Stimulated activated CD8-positive, alpha-beta memory T cell treated with anti-CD3 and anti-CD28 coated beads, Interleukin-15, amount 100 ng/mL, for 48 hours (primary cell): ENCODE results near the gene PTGES2.

Experiments
- DNase-seq, 2 donors: peaks; one replicate each; pipeline ENCODE4 v3.0.0-alpha.2; 2020; ENCODE audit warnings: low read depth in 2 of 2

The PTGES2 gene

DNA sequence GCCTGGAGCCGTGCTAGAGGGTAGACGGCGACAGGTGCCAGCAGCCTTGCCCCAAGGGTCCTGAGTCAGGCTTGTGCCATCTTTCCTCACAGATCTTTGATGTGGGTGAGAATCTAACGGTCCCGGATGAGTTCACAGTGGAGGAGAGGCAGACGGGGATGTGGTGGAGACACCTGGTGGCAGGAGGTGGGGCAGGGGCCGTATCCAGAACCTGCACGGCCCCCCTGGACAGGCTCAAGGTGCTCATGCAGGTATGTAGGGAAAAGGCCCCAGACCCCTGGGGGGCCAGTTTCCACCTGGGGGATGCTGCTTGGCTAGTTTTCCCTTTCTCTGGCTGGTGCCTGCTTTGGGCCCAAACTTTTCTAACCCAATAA is 24.0 kb downstream of the PTGES2 start:
- no peak for DNase-seq

DNA sequence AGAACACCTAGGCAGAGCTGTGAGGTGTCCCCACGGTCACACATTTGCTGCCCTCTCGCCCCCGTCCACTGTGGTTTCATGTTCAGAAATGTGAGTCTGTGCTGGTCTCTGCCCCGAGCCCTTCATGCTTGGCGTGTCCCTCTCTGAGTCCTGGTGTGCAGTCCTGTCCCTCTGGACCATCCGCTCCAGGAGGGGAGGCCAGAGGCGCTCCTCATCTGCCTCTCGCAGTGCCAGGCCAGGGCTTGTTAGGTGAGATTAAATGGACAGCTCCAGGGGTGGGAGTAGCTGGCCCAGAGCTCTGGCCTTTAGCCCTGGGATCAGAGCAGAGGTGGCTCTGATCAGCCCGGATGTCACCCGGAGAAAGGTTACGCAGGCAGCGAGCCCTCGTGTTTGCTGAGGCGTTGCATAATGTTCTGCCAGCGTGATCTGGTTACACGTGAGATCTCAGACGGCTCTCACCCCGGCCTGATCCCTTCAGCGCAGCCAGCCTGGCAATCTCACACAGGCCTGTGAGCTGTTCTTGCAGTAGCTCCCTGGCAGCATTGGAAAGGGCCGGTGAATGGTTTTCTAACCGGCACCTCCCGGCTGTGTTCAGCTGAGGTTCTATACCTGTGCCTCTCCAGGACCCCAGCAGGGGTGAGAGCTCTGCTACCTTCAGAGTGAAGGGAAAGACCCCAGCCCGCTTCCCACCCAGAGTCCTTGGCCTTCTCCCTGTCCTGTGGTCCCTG is 24.5 kb downstream of the PTGES2 start:
- DNase-seq: no peak

DNA sequence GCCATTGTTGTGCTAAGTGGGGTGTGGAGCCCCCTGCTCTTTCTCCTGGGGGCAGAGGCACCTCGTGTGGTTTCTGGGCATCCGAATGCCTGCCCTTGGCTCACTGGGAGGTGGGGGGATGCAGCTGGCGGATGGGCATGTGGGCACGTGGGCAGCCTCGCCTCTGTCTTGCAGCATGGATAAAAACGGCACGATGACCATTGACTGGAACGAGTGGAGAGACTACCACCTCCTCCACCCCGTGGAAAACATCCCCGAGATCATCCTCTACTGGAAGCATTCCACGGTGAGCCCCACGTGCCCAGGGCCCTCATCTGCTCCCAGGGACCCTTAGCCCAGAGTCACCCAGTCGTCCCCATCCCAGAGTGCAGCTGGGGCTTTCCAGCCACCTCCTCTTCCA is 25.3 kb downstream of the PTGES2 start:
- no peak for DNase-seq

DNA sequence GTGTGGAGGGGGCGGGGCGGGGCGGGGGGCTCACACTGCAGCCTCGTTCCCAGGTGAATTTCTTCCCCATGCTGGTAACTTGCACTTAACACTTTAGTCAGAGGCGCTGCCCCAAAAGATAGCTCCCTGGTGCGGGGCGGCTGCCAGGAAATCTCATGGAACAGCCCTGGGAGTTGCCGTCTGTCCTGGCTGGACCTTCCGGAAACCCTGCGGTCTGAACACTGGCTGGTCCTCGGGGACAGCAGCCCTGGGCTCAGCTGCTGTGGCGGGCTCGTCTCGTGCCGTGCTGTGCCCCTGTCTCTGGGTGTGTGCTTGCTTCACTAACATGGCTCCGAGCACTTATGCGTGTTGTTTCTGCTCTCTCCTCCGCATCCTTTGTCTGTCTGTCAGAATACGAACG is 25.8 kb downstream of the PTGES2 start:
- no peak for DNase-seq

GRCh38 chr9:128101231-128101661 is 26.3 kb downstream of the PTGES2 start:
- DNase-seq: no peak

GRCh38 chr9:128100581-128100980 is 26.9 kb downstream of the PTGES2 start:
- DNase-seq: no peak

DNA sequence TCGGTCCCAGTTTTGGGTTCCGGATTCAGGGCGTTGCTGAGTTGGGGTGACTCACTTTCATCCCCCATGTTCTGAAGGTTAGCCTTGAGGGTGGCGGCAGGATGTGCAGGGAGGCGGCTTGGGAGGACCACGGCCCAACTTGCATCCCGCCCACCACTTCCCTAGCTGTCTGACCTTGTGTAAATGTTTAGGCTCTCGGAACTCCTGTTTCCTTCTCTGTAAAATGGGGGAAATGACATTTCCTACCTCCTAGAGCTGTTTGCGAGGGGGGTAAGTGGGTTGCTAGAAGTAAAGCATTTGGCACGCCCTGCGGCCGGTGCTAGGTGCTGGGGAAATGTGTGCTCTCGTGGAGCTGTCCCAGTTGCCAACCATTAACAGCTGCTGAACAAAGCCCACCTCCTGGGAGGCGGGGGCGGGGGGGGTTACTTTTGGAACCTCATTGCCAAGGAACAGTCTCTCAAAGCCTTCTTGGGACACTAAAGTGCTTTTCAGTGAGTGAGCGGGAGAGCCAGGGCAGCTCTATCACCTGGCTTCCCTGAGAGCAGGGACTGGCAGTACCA is 27.5 kb downstream of the PTGES2 start:
- no peak for DNase-seq

- DNase-seq: no peak
Measured at GRCh38 chr9:128099231-128099931, 28.1 kb downstream of the PTGES2 start.

DNA sequence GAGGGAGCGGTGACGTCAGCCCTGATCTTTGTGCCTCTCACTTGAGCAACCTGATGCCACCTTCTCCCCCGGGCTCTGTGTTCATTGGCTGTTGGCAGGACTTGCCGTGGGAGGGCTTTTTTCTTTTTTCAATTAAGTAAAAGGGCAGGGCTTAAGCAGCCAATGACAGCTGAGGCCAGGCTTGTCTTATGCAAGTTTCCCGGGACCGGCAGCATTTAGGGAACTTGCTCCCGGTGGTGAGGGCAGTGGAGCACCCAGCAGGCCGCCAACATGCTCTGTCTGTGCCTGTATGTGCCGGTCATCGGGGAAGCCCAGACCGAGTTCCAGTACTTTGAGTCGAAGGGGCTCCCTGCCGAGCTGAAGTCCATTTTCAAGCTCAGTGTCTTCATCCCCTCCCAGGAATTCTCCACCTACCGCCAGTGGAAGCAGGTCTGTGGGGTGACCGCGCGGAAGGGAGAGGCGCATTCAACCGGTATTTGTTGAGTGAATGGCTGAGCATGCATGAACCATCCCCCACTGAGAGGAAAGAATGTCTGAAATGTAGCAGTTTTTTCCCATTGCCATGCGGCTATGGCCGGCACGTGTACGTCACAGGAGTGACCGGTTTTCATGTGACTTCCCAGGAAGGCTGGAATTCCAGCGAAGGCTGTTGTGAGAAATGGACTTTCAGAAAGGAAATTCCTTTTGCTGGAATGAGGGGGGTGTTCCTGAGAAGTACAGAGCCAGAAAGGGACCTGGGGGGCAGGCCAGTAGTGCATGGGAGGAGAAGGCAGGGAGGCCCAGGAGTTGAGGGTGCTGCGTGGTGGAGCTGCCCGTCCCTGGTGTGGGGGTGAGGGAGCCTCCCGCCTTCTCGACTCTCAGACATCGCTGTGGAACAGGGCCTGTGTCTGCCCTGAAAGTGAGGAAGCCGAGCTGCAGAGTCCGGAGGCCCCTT is 29.0 kb downstream of the PTGES2 start:
- peak; percentile 54 for DNase-seq

DNA sequence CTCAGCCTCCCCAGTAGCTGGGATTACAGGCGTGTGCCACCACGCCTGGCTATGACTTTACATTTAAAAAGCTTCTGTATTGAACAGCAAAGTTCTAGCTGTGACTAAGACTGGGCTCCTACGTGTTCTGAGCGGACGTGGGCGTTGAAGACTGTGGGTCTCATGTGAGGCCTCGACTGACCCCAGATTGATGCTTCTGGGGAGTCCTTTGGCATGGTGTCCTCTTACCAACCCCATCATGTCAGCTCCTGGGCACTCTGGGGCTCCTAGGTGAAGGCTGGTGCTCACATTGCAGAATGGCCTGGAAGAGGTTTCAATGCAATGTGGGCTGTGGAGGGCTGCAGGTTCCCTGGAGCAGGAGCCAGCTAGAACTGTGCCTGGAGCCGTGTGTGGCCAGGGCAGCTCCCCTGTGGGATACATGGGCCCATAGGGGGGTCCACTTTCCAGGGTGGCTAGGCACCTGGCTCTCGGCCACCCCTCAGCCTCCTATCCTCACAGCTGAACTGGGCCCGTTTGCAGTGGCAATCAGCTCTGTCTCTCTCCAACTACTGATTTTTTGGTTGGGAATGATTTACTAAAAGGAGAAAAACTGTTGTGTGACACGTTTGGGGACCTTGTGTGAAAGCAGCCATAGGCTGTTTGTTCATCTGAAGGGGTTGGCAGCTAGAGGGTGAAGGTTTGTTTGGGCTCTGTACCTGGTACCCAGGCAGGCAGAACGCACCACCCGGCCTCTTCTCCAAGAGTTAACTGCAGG is 29.8 kb downstream of the PTGES2 start:
- no peak for DNase-seq

DNA sequence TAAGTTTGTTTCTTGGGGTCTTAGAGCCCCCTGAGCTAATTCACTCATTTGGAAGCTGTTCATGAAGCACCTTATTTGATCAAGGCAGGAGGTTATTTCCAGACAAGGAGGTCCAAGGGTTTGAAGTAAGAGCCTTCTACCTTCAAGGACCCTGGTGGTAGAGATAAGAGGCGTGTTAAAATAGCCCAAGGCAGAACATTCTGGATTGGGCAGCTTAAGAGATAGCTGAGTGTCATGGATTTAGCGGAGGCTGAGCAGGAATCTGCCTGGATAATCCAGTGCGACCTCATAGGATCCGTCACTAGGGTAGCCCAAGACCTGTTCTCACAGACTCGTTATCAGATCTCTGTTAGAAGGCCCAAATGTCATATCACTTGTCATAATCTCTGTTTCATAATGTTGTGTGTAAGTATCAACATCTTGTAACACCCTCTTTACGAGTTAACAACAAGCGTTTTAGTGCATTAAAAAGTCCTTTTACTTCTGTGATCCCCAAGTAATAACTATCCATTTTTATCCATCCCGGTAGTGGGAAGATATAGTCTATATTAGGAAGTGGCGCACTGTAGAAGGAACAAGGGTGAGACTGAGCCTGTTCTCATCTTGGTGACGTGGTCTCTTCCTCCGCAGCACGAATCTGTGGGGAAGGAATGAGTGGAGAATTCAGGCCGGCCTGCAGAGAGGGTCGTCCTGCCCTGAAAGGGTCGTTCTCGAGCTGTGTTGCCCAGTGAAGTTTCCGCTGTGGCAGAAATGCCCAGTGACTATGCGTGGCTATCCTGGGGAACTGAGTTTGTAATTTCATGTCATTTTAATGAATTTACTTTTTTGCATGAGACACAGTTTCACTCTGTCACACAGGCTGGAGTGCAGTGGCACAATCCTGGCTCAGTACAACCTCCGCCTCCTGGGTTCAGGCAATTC is 30.7 kb downstream of the PTGES2 start:
- no peak for DNase-seq

- no peak for DNase-seq
Measured at GRCh38 chr9:128094950-128095544, 32.5 kb downstream of the PTGES2 start.

- peak; percentile 77 to 80 for DNase-seq
Measured at GRCh38 chr9:128094166-128094949, 33.2 kb downstream of the PTGES2 start.

GRCh38 chr9:128093011-128093410 is 34.5 kb downstream of the PTGES2 start:
- no peak for DNase-seq

GRCh38 chr9:128092199-128092977 is 35.1 kb downstream of the PTGES2 start:
- no peak for DNase-seq

DNA sequence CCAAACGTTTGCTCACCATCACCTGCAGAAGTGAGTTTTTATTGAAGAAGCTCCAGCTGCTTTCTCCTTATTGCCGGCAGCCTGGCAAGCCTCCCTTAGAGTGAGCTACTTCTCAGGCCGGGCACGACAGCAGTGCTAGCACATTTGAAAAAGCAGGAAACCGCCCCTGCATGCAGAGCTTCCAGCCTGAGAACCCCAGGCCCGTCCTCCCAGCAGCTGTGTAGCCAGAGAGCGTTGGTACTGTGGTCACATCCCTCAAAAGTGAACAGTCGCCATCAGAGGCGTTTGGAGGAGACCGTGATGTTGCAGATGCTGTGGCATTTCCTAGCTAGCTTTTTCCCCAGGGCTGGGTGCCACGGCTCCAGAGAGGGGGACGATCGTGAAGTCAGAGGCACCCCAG is 36.0 kb downstream of the PTGES2 start:
- no peak for DNase-seq

DNA sequence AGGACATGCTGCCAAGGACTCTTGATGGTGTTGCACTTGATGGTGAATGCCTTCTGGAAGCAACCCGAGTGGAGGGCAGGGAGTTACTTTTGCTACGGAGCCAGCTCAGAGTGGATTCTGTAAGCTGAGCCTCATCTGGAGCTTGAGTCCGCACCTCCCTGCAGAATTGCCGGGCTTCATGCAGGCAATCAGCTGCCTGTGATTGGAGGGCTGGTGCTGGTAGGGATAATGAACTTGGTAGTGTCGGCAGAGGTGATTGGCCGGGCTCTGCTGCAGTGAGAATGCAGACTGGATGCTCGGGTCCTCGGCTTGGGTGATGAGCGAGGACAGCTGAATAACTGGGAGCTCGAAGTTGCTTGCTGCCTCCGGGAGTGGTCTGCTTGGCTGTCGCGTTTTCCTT is 36.4 kb downstream of the PTGES2 start:
- DNase-seq: no peak

GRCh38 chr9:128089299-128089698 is 38.2 kb downstream of the PTGES2 start:
- no peak for DNase-seq
